Measurements from ENCODE around the gene STXBP1. TPM values are rescaled to one million over a fixed set of nuclear protein-coding genes. Genes with fewer than 3 reads are reported as not detected.

The STXBP1 gene
- total RNA-seq, 1 experiment from 2014 or later, result 40.6 TPM

GRCh38 chr9:127721391-127721821 is 109.3 kb downstream of the STXBP1 start:
- no peaks in the 10 kb centered on the region for H3K36me3 ChIP-seq (ENCODE audit: control insufficient read depth in 1 of 2, insufficient read depth in 2 of 2, low read length in 2 of 2)
- RAD21 ChIA-PET (ENCODE audit: low non-redundant PET in 1 of 2, low total read pairs in 2 of 2, uncharacterized antibody in 2 of 2, unreplicated experiment in 2 of 2), result no interaction called here
- no TSS peak for BruUV-seq (replicated peaks)
- TF ChIP-seq CBX3 (IDR thresholded peaks at IDR 0.05; ENCODE audit: low read depth), result no peak
- TF ChIP-seq POLR2AphosphoS5 (IDR thresholded peaks at IDR 0.05; ENCODE audit: low read depth, low read length), result peak; percentile 61
- TF ChIP-seq CTCF (IDR thresholded peaks at IDR 0.05 in 2 of 3, conservative IDR thresholded peaks at IDR 0.05 in 1 of 3; ENCODE audit: borderline replicate concordance in 1 of 3, insufficient read depth in 1 of 3, low read depth in 2 of 3, low read length in 2 of 3), result no peak
- H3K79me2 ChIP-seq (ENCODE audit: insufficient read depth, low read length), result no peaks in the 10 kb centered on the region
- H4K20me1 ChIP-seq (ENCODE audit: insufficient read depth), result no peaks in the 10 kb centered on the region
- CTCF ChIA-PET, result interaction anchor here (0.6 to 2.7 kb wide), 6 partner anchors 13 to 200 kb away, joined by 3 to 17 read pairs (median 4); partner anchors contain the start of genes ST6GALNAC4 and TOR2A
- H3K4me2 ChIP-seq (ENCODE audit: low read length), result peak overlapping the region; percentile 86
- peaks cover 54 to 64% of the 10 kb centered on the region in 2 experiments for H3K4me1 ChIP-seq (ENCODE audit: control insufficient read depth in 1 of 2, insufficient read depth in 2 of 2, low read length in 2 of 2)
- peak overlapping the region; percentile 42 for H3K9ac ChIP-seq (ENCODE audit: low read length)
- DNase-seq (ENCODE audit: low read depth, low spot score), result peak; percentile 56
- no peaks in the 10 kb centered on the region for H3K9me3 ChIP-seq (ENCODE audit: control insufficient read depth in 1 of 2, insufficient read depth in 1 of 2, low read depth in 1 of 2, low read length in 2 of 2)
- H2AFZ ChIP-seq (ENCODE audit: low read depth, low read length, poor library complexity, severe bottlenecking), result peak overlapping the region; percentile 31
- peak overlapping the region; percentile 93 for H3K27ac ChIP-seq (ENCODE audit: low read depth, low read length)
- intact Hi-C loops (cut with micrococcal nuclease), result loop anchor here (1.0 to 5.0 kb wide), 3 partner anchors 109 to 217 kb away; partner anchors contain the start of gene STXBP1
- H3K27me3 ChIP-seq (ENCODE audit: insufficient read depth, low read length), result no peaks in the 10 kb centered on the region
- POLR2A ChIA-PET, result interaction anchor here (0.6 to 1.2 kb wide), 7 partner anchors 8 to 149 kb away, joined by 3 to 7 read pairs (median 3); partner anchors contain the start of gene TOR2A
- H3K9me2 ChIP-seq (ENCODE audit: insufficient read depth), result no peaks in the 10 kb centered on the region
- peak; percentile 79 for ATAC-seq
- peak overlapping the region; percentile 27 to 48 for H3K4me3 ChIP-seq (replicated peaks in 1 of 2; ENCODE audit: low read depth in 1 of 2, low read length in 2 of 2)

GRCh38 chr9:127722055-127722745 is 110.1 kb downstream of the STXBP1 start:
- H3K36me3 ChIP-seq (ENCODE audit: control insufficient read depth in 1 of 2, insufficient read depth in 2 of 2, low read length in 2 of 2), result no peaks in the 10 kb centered on the region
- no peaks in the 10 kb centered on the region for H4K20me1 ChIP-seq (ENCODE audit: insufficient read depth)
- ChIA-PET RAD21 (ENCODE audit: low non-redundant PET in 1 of 2, low total read pairs in 2 of 2, uncharacterized antibody in 2 of 2, unreplicated experiment in 2 of 2) (no interaction called here), CTCF (interaction anchor here (1.0 to 2.7 kb wide), 5 partner anchors 13 to 199 kb away, joined by 3 to 17 read pairs (median 4); partner anchors contain the start of genes ST6GALNAC4 and TOR2A), POLR2A (interaction anchor here (0.9 to 1.2 kb wide), 4 partner anchors 9 to 133 kb away, joined by 3 to 7 read pairs (median 4); partner anchors contain the start of gene TOR2A)
- DNase-seq (ENCODE audit: low read depth, low spot score) (no peak), ATAC-seq (peak; percentile 15)
- no peaks in the 10 kb centered on the region for H3K9me2 ChIP-seq (ENCODE audit: insufficient read depth)
- H3K27ac ChIP-seq (ENCODE audit: low read depth, low read length), result peak overlapping the region; percentile 93
- BruUV-seq (replicated peaks), result no TSS peak
- peak overlapping the region; percentile 31 for H2AFZ ChIP-seq (ENCODE audit: low read depth, low read length, poor library complexity, severe bottlenecking)
- H3K27me3 ChIP-seq (ENCODE audit: insufficient read depth, low read length), result no peaks in the 10 kb centered on the region
- peak overlapping the region; percentile 86 for H3K4me2 ChIP-seq (ENCODE audit: low read length)
- peaks cover 54 to 62% of the 10 kb centered on the region in 2 experiments for H3K4me1 ChIP-seq (ENCODE audit: control insufficient read depth in 1 of 2, insufficient read depth in 2 of 2, low read length in 2 of 2)
- H3K4me3 ChIP-seq (replicated peaks in 1 of 2; ENCODE audit: low read depth in 1 of 2, low read length in 2 of 2), result peak overlapping the region in 1 of 2 experiments; percentile 46; a peak in 1 of 4 replicates
- H3K79me2 ChIP-seq (ENCODE audit: insufficient read depth, low read length), result no peaks in the 10 kb centered on the region
- intact Hi-C loops (cut with micrococcal nuclease), result loop anchor here (5.0 kb wide), 2 partner anchors 110 to 200 kb away; partner anchors contain the start of gene STXBP1
- no peaks in the 10 kb centered on the region for H3K9me3 ChIP-seq (ENCODE audit: control insufficient read depth in 1 of 2, insufficient read depth in 1 of 2, low read depth in 1 of 2, low read length in 2 of 2)
- peak overlapping the region; percentile 42 for H3K9ac ChIP-seq (ENCODE audit: low read length)
- no peak for TF ChIP-seq MAX (IDR thresholded peaks at IDR 0.05)
- no peak for TF ChIP-seq ATF3 (IDR thresholded peaks at IDR 0.05)
- no peak for TF ChIP-seq SIN3A (IDR thresholded peaks at IDR 0.05; ENCODE audit: low read depth)
- no peak for TF ChIP-seq EZH2 (IDR thresholded peaks at IDR 0.05)
- TF ChIP-seq SP1 (IDR thresholded peaks at IDR 0.05; ENCODE audit: low read depth), result no peak
- TF ChIP-seq SRF (IDR thresholded peaks at IDR 0.05; ENCODE audit: low read depth), result no peak
- TF ChIP-seq ZBTB33 (IDR thresholded peaks at IDR 0.05; ENCODE audit: extremely low read depth, insufficient replicate concordance, low read length), result no peak
- no peak for TF ChIP-seq EGR1 (IDR thresholded peaks at IDR 0.05; ENCODE audit: low read depth)
- TF ChIP-seq RAD21 (IDR thresholded peaks at IDR 0.05; ENCODE audit: low read depth), result no peak
- TF ChIP-seq POLR2AphosphoS5 (IDR thresholded peaks at IDR 0.05; ENCODE audit: low read depth, low read length), result no peak
- TF ChIP-seq FOSL1 (IDR thresholded peaks at IDR 0.05; ENCODE audit: low read depth), result no peak
- no peak for TF ChIP-seq POLR2A (IDR thresholded peaks at IDR 0.05; ENCODE audit: borderline replicate concordance, extremely low read depth, insufficient read depth, insufficient read length)
